Measurements from ENCODE around the gene SLC35A3.
"Not testable (repeated sequence)": the region's sequence is repeated elsewhere in the genome, so short reads cannot be mapped to it uniquely, and the experiment has no call there.

SLC35A3 gene

GRCh38 chr1:100035214-100035613 is 65.4 kb downstream of the SLC35A3 start:
- no peaks in the 10 kb centered on the region for H3K27me3 Mint-ChIP-seq
- CTCF ChIA-PET: interaction anchor here (0.9 to 1.0 kb wide), 2 partner anchors 227 to 420 kb away, joined by 3 read pairs; no protein-coding TSS in a partner anchor
- no peak for DNase-seq
- peaks cover 39% of the 10 kb centered on the region for H3K4me1 Mint-ChIP-seq
- peaks cover 12% of the 10 kb centered on the region for H3K36me3 Mint-ChIP-seq
- no peaks in the 10 kb centered on the region for H3K9me3 Mint-ChIP-seq
- H3K4me3 Mint-ChIP-seq: no peak overlapping the region
- H3K27ac Mint-ChIP-seq: no peak overlapping the region

GRCh38 chr1:100036718-100037655 is 67.2 kb downstream of the SLC35A3 start:
- Mint-ChIP-seq H3K27me3 (no peaks in the 10 kb centered on the region), H3K4me3 (peak overlapping the region; percentile 84), H3K27ac (peak overlapping the region; percentile 99), H3K4me1 (peaks cover 50% of the 10 kb centered on the region), H3K36me3 (peaks cover 15% of the 10 kb centered on the region), H3K9me3 (no peaks in the 10 kb centered on the region)
- DNase-seq: no peak
- CTCF ChIA-PET: no interaction called here

GRCh38 chr1:100037656-100037926 is 67.8 kb downstream of the SLC35A3 start:
- Mint-ChIP-seq H3K36me3 (peaks cover 15% of the 10 kb centered on the region), H3K27me3 (no peaks in the 10 kb centered on the region), H3K4me1 (peaks cover 56% of the 10 kb centered on the region), H3K4me3 (peak overlapping the region; percentile 84), H3K9me3 (no peaks in the 10 kb centered on the region), H3K27ac (peak overlapping the region; percentile 99)
- CTCF ChIA-PET: no interaction called here
- DNase-seq: no peak

- H3K36me3 Mint-ChIP-seq: peaks cover 16% of the 10 kb centered on the region
- H3K4me1 Mint-ChIP-seq: peaks cover 60% of the 10 kb centered on the region
- DNase-seq: peak; percentile 92
- no peaks in the 10 kb centered on the region for H3K9me3 Mint-ChIP-seq
- H3K4me3 Mint-ChIP-seq: peak overlapping the region; percentile 84
- peak overlapping the region; percentile 99 for H3K27ac Mint-ChIP-seq
- H3K27me3 Mint-ChIP-seq: no peaks in the 10 kb centered on the region
- CTCF ChIA-PET: no interaction called here
Observed at GRCh38 chr1:100037927-100038659, 68.3 kb downstream of the SLC35A3 start.

GRCh38 chr1:100038660-100039287 is 69.0 kb downstream of the SLC35A3 start:
- Mint-ChIP-seq H3K4me1 (peaks cover 64% of the 10 kb centered on the region), H3K27ac (peak overlapping the region; percentile 99), H3K9me3 (peaks cover under 1% of the 10 kb centered on the region), H3K36me3 (peaks cover 21% of the 10 kb centered on the region), H3K4me3 (peak overlapping the region; percentile 84), H3K27me3 (no peaks in the 10 kb centered on the region)
- CTCF ChIA-PET: no interaction called here
- DNase-seq: peak; percentile 88

- Mint-ChIP-seq H3K4me3 (peak overlapping the region; percentile 84), H3K4me1 (peaks cover 64% of the 10 kb centered on the region), H3K36me3 (peaks cover 27% of the 10 kb centered on the region), H3K27ac (peak overlapping the region; percentile 99), H3K9me3 (peaks cover 5% of the 10 kb centered on the region), H3K27me3 (no peaks in the 10 kb centered on the region)
- DNase-seq: no peak
- CTCF ChIA-PET: no interaction called here
Observed at GRCh38 chr1:100039591-100039990, 69.8 kb downstream of the SLC35A3 start.

- DNase-seq: no peak
- H3K4me3 Mint-ChIP-seq: no peak overlapping the region
- peaks cover 5% of the 10 kb centered on the region for H3K9me3 Mint-ChIP-seq
- CTCF ChIA-PET: no interaction called here
- H3K27me3 Mint-ChIP-seq: no peaks in the 10 kb centered on the region
- H3K27ac Mint-ChIP-seq: no peak overlapping the region
- H3K36me3 Mint-ChIP-seq: peaks cover 51% of the 10 kb centered on the region
- peaks cover 74% of the 10 kb centered on the region for H3K4me1 Mint-ChIP-seq
Observed at GRCh38 chr1:100045206-100045605, 75.4 kb downstream of the SLC35A3 start.

GRCh38 chr1:100047235-100047708 is 77.5 kb downstream of the SLC35A3 start:
- H3K27me3 Mint-ChIP-seq, CTCF ChIA-PET, H3K9me3 Mint-ChIP-seq, H3K4me3 Mint-ChIP-seq, DNase-seq, H3K27ac Mint-ChIP-seq: not testable (repeated sequence)
- Mint-ChIP-seq H3K4me1 (peaks cover 69% of the 10 kb centered on the region), H3K36me3 (peaks cover 56% of the 10 kb centered on the region)

- peaks cover 46% of the 10 kb centered on the region for H3K36me3 Mint-ChIP-seq
- no peak for DNase-seq
- H3K27me3 Mint-ChIP-seq: no peaks in the 10 kb centered on the region
- H3K4me3 Mint-ChIP-seq: no peak overlapping the region
- CTCF ChIA-PET: no interaction called here
- peaks cover 52% of the 10 kb centered on the region for H3K4me1 Mint-ChIP-seq
- H3K27ac Mint-ChIP-seq: peak overlapping the region; percentile 49
- H3K9me3 Mint-ChIP-seq: no peaks in the 10 kb centered on the region
Observed at GRCh38 chr1:100050139-100050538, 80.3 kb downstream of the SLC35A3 start.

- Mint-ChIP-seq H3K4me1 (peaks cover 45% of the 10 kb centered on the region), H3K9me3 (no peaks in the 10 kb centered on the region), H3K4me3 (no peak overlapping the region), H3K27ac (no peak overlapping the region), H3K27me3 (no peaks in the 10 kb centered on the region), H3K36me3 (peaks cover 47% of the 10 kb centered on the region)
- CTCF ChIA-PET: interaction anchor here (1.5 kb wide), 1 partner anchor 8 kb away, joined by 3 read pairs; no protein-coding TSS in a partner anchor
- DNase-seq: no peak
Observed at GRCh38 chr1:100051401-100051800, 81.6 kb downstream of the SLC35A3 start.

- no peak for DNase-seq
- Mint-ChIP-seq H3K36me3 (peaks cover 46% of the 10 kb centered on the region), H3K4me1 (peaks cover 40% of the 10 kb centered on the region), H3K9me3 (no peaks in the 10 kb centered on the region), H3K4me3 (no peak overlapping the region), H3K27me3 (no peaks in the 10 kb centered on the region), H3K27ac (no peak overlapping the region)
- CTCF ChIA-PET: interaction anchor here (1.5 kb wide), 1 partner anchor 9 kb away, joined by 3 read pairs; no protein-coding TSS in a partner anchor
Observed at GRCh38 chr1:100051893-100052292, 82.1 kb downstream of the SLC35A3 start.

GRCh38 chr1:100053119-100053518 is 83.3 kb downstream of the SLC35A3 start:
- CTCF ChIA-PET: no interaction called here
- Mint-ChIP-seq H3K36me3 (peaks cover 47% of the 10 kb centered on the region), H3K9me3 (no peaks in the 10 kb centered on the region), H3K27me3 (no peaks in the 10 kb centered on the region), H3K4me3 (no peak overlapping the region), H3K27ac (no peak overlapping the region), H3K4me1 (peaks cover 32% of the 10 kb centered on the region)
- DNase-seq: no peak

- no peaks in the 10 kb centered on the region for H3K9me3 Mint-ChIP-seq
- no peak overlapping the region for H3K4me3 Mint-ChIP-seq
- no peaks in the 10 kb centered on the region for H3K27me3 Mint-ChIP-seq
- H3K4me1 Mint-ChIP-seq: peaks cover 27% of the 10 kb centered on the region
- DNase-seq: no peak
- CTCF ChIA-PET: no interaction called here
- H3K36me3 Mint-ChIP-seq: peaks cover 42% of the 10 kb centered on the region
- no peak overlapping the region for H3K27ac Mint-ChIP-seq
Observed at GRCh38 chr1:100053727-100054126, 83.9 kb downstream of the SLC35A3 start.

GRCh38 chr1:100061681-100062080 is 91.9 kb downstream of the SLC35A3 start:
- H3K9me3 Mint-ChIP-seq: no peaks in the 10 kb centered on the region
- H3K4me1 Mint-ChIP-seq: peaks cover 19% of the 10 kb centered on the region
- CTCF ChIA-PET: no interaction called here
- H3K36me3 Mint-ChIP-seq: peaks cover 55% of the 10 kb centered on the region
- H3K27me3 Mint-ChIP-seq: no peaks in the 10 kb centered on the region
- H3K27ac Mint-ChIP-seq: no peak overlapping the region
- no peak for DNase-seq
- H3K4me3 Mint-ChIP-seq: no peak overlapping the region
